Neuronal stem cell (in vitro differentiated cells): ENCODE measurements around the gene ZCRB1.
"Not testable (repeated sequence)": the region's sequence is repeated elsewhere in the genome, so short reads cannot be mapped to it uniquely, and the experiment has no call there.

Experiments
- DNase-seq: peaks from one replicate; pipeline ENCODE4 v3.0.0-alpha.2; 2013; ENCODE audit warnings: low spot score
- H2AFZ ChIP-seq: one replicate; pipeline ENCODE4 v1.6.1; 2013; ENCODE audit warnings: mild to moderate bottlenecking, low read length, inconsistent platforms
- H2AK5ac ChIP-seq: 2 replicates; pipeline ENCODE4 v1.6.1; 2013; ENCODE audit warnings: low read depth, mild to moderate bottlenecking, inconsistent platforms, low read length, moderate library complexity, mixed read lengths
- H2BK120ac ChIP-seq: 2 replicates; pipeline ENCODE4 v1.6.1; 2013; ENCODE audit warnings: low read depth, mild to moderate bottlenecking, inconsistent platforms, low read length, moderate library complexity, mixed read lengths
- H2BK12ac ChIP-seq: one replicate; pipeline ENCODE4 v1.6.1; 2013; ENCODE audit warnings: low read length, inconsistent platforms
- H2BK15ac ChIP-seq: 2 replicates; pipeline ENCODE4 v1.6.1; 2013; ENCODE audit warnings: mild to moderate bottlenecking, low read length, inconsistent platforms, mixed read lengths
- H2BK5ac ChIP-seq: one replicate; pipeline ENCODE4 v1.6.1; 2013; ENCODE audit warnings: inconsistent platforms, mild to moderate bottlenecking, low read length, moderate library complexity
- H3K14ac ChIP-seq: one replicate; pipeline ENCODE4 v1.6.1; 2013; ENCODE audit warnings: low read length, inconsistent platforms
- H3K18ac ChIP-seq: 2 replicates; pipeline ENCODE4 v1.6.1; 2013; ENCODE audit warnings: low read length, inconsistent platforms
- H3K23ac ChIP-seq: 2 replicates; pipeline ENCODE4 v1.6.1; 2013; ENCODE audit warnings: low read depth, mild to moderate bottlenecking, mixed read lengths, low read length, inconsistent platforms; ENCODE audit not compliant: poor library complexity
- H3K27ac ChIP-seq: replicated peaks from 3 replicates; pipeline ENCODE4 v1.5.1; 2013; ENCODE audit warnings: low read length, inconsistent platforms
- H3K27me3 ChIP-seq, 3 experiments: 2 replicates each; pipeline ENCODE4 v1.6.1; 2013; ENCODE audit warnings: low read length in 3 of 3, mild to moderate bottlenecking in 2 of 3, inconsistent platforms in 1 of 3, low read depth in 1 of 3, mixed read lengths in 1 of 3, moderate library complexity in 1 of 3; ENCODE audit not compliant: control insufficient read depth in 3 of 3, insufficient read depth in 3 of 3
- H3K36me3 ChIP-seq, 2 donors: replicated peaks in 1 of 2; 2 replicates each; pipeline ENCODE4 v1.6.1; 2013; ENCODE audit warnings: low read length in 2 of 2; ENCODE audit not compliant: control insufficient read depth in 2 of 2, insufficient read depth in 2 of 2
- H3K4ac ChIP-seq: 2 replicates; pipeline ENCODE4 v1.6.1; 2013; ENCODE audit warnings: inconsistent platforms, mild to moderate bottlenecking, low read length, moderate library complexity
- H3K4me1 ChIP-seq, 2 donors: 1 replicate in 1 of 2; 2 replicates in 1 of 2; pipeline ENCODE4 v1.6.1; 2013; ENCODE audit warnings: low read length in 2 of 2, low read depth in 1 of 2; ENCODE audit not compliant: control insufficient read depth in 2 of 2, insufficient read depth in 1 of 2
- H3K4me2 ChIP-seq: one replicate; pipeline ENCODE4 v1.6.1; 2013; ENCODE audit warnings: mild to moderate bottlenecking, low read length, inconsistent platforms; ENCODE audit not compliant: insufficient read depth, poor library complexity, severe bottlenecking
- H3K4me3 ChIP-seq, 2 donors: 2 replicates each; pipeline ENCODE4 v1.5.1; 2013; ENCODE audit warnings: low read length in 2 of 2, mild to moderate bottlenecking in 2 of 2, inconsistent platforms in 1 of 2, moderate library complexity in 1 of 2
- H3K79me1 ChIP-seq: one replicate; pipeline ENCODE4 v1.6.1; 2013; ENCODE audit warnings: low read depth, mild to moderate bottlenecking, inconsistent platforms, low read length, moderate library complexity
- H3K9ac ChIP-seq: one replicate; pipeline ENCODE4 v1.6.1; 2013; ENCODE audit warnings: mild to moderate bottlenecking, low read depth, low read length, inconsistent platforms; ENCODE audit not compliant: poor library complexity
- H3K9me3 ChIP-seq, 2 donors: replicated peaks in 1 of 2; 2 replicates each; pipeline versions ENCODE3 to v1.6.1; 2013; ENCODE audit warnings: low read length in 2 of 2, mild to moderate bottlenecking in 2 of 2, inconsistent platforms in 1 of 2, low read depth in 1 of 2, mixed read lengths in 1 of 2, moderate library complexity in 1 of 2; ENCODE audit not compliant: control insufficient read depth in 2 of 2, insufficient read depth in 1 of 2
- H4K8ac ChIP-seq: one replicate; pipeline ENCODE4 v1.6.1; 2013; ENCODE audit warnings: low read depth, mild to moderate bottlenecking, inconsistent platforms, low read length, moderate library complexity
- H4K91ac ChIP-seq: one replicate; pipeline ENCODE4 v1.6.1; 2013; ENCODE audit warnings: low read length, low read depth, mild to moderate bottlenecking, inconsistent platforms; ENCODE audit not compliant: poor library complexity
- WGBS, 2 donors: extraction: QIAGEN DNeasy Blood & Tissue Kit; methylation state at CpG; one replicate each; pipeline ENCODE4 v1.1.7; 2013; ENCODE audit warnings: missing lambda C conversion rate in 2 of 2, mixed read lengths in 1 of 2; ENCODE audit not compliant: insufficient read length in 2 of 2, insufficient replicate concordance in 1 of 2; ENCODE audit errors: extremely low coverage in 2 of 2; 5-methylcytosine and 5-hydroxymethylcytosine counted together

Gene ZCRB1

DNA sequence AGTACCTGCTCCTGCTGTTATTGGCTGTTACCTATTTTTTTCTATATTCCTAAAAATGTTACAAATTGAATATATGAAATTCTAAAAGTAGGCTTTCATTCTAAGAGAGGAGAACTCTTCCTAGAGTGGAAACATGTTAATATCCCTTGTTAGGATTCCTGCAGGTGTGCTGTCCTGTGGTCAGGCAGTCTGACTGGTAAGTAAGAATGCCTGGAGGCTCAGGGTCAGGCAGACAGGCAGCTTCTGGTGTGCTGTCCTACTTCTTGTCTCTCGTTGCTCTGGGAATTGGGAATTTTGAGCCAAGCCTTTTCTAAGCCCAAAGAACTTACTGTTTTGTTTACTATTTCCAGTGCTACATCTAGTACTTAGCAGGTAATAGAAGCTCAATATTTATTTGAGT lies 10.4 kb upstream of the ZCRB1 start:
- Histone ChIP-seq H3K4ac (no peak overlapping the region), H3K18ac (no peak overlapping the region), H4K91ac (no peak overlapping the region), H2BK15ac (no peak overlapping the region), H3K79me1 (no peaks in the 10 kb centered on the region), H2BK5ac (no peak overlapping the region), H3K4me1 (no peaks in the 10 kb centered on the region), H2AK5ac (no peak overlapping the region), H2BK120ac (no peak overlapping the region), H4K8ac (no peak overlapping the region), H3K9me3 (no peaks in the 10 kb centered on the region), H3K4me2 (no peak overlapping the region), H2BK12ac (no peak overlapping the region), H3K27me3 (no peaks in the 10 kb centered on the region), H3K23ac (no peak overlapping the region), H3K9ac (no peak overlapping the region), H2AFZ (no peak overlapping the region), H3K4me3 (no peak overlapping the region), H3K14ac (no peak overlapping the region), H3K36me3 (peaks cover 3 to 56% of the 10 kb centered on the region in 2 donors), H3K27ac (no peak overlapping the region)
- no peak for DNase-seq
- no CpG with 5 or more reads among the region's 1 CpG for WGBS, 2 donors

DNA sequence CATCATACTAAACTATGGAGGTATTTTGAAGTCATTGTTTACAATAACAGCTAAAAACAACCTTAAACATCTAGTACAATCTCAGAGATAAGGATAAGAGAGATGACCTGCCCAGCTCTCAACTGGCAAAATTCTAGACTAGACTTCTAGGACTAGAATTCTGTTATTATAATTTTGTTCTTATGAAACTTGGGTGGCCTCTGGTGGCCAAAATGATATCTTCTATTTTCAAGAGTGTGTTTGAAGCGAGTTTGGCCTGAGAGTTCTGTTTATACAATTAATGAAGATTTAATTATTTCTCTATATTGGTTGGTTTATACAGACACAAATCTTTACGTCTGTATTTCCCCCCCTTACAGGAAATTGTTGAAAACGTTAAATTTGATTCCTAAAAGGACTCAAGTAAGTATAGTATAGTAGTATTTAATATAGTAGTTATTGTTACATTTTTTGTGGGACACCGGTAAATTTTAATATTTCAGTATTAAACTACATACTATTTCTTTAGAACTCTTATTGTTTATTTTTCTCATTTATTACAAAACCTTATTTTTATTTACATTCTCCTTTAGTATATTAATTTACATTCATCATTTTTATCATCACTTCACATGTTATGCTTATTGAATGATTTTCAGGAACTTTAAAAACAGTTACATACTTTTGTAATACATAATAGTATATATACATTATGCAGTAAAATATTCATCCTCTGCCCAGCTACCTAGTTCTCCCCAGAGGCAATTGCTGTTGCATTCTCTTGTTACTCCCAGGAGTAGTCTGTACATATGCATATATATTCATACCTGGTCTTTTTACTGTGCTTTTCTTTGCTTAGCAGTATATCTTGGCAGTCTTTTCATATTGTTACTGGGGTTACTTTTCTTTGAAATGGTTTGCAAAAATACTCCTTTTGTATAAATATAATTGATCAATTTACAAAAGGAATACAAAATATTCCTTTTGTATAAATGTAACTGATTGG lies 6.7 kb upstream of the ZCRB1 start:
- no CpG with 5 or more reads among the region's 4 CpGs for WGBS, 2 donors
- no peak overlapping the region for H2BK120ac ChIP-seq
- H3K9ac ChIP-seq, result no peak overlapping the region
- H2BK5ac ChIP-seq, result no peak overlapping the region
- no peak overlapping the region for H3K18ac ChIP-seq
- H3K4me3 ChIP-seq, result no peak overlapping the region
- no peak overlapping the region for H3K4ac ChIP-seq
- H3K79me1 ChIP-seq, result no peaks in the 10 kb centered on the region
- H3K27ac ChIP-seq, result no peak overlapping the region
- H2BK12ac ChIP-seq, result no peak overlapping the region
- H2AFZ ChIP-seq, result no peak overlapping the region
- no peak overlapping the region for H2AK5ac ChIP-seq
- no peaks in the 10 kb centered on the region for H3K9me3 ChIP-seq
- no peak overlapping the region for H3K23ac ChIP-seq
- no peak overlapping the region for H4K91ac ChIP-seq
- H3K4me1 ChIP-seq, result peaks cover 0 to 1% of the 10 kb centered on the region in 2 donors
- H3K27me3 ChIP-seq, result no peaks in the 10 kb centered on the region
- DNase-seq, result no peak
- no peak overlapping the region for H3K14ac ChIP-seq
- H2BK15ac ChIP-seq, result no peak overlapping the region
- peaks cover 2 to 36% of the 10 kb centered on the region in 2 donors for H3K36me3 ChIP-seq
- no peak overlapping the region for H3K4me2 ChIP-seq
- H4K8ac ChIP-seq, result no peak overlapping the region

DNA sequence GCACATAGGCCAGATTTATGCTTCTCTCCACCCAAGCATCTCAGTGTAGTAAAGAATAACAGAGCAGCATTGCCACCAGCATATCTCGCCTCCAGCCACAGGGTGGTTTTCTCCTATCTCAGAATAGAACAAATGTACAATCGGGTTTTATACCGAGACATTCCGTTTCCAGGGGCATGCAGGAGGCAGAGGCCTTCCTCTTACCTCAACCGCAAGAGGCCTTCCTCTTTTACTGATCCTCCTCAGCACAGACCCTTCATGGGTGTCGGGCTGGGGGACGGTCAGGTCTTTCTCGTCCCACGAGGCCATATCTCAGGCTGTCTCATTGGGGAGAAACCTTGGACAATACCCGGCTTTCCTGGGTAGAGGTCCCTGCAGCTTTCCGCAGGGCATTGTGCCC lies 4.2 kb upstream of the ZCRB1 start:
- not testable (repeated sequence) for H2BK12ac ChIP-seq, H4K8ac ChIP-seq, H3K23ac ChIP-seq, H3K9ac ChIP-seq, H3K9me3 ChIP-seq, H3K4me2 ChIP-seq, H2AK5ac ChIP-seq, H3K14ac ChIP-seq, H3K79me1 ChIP-seq, H2BK15ac ChIP-seq, H3K4ac ChIP-seq, H3K4me3 ChIP-seq, H4K91ac ChIP-seq, H2BK5ac ChIP-seq, H2AFZ ChIP-seq, H3K27me3 ChIP-seq, H3K27ac ChIP-seq, H3K18ac ChIP-seq, H3K4me1 ChIP-seq, H2BK120ac ChIP-seq, DNase-seq
- no CpG with 5 or more reads among the region's 11 CpGs for WGBS, 2 donors
- H3K36me3 ChIP-seq, result peaks cover 0 to 17% of the 10 kb centered on the region in 2 donors

DNA sequence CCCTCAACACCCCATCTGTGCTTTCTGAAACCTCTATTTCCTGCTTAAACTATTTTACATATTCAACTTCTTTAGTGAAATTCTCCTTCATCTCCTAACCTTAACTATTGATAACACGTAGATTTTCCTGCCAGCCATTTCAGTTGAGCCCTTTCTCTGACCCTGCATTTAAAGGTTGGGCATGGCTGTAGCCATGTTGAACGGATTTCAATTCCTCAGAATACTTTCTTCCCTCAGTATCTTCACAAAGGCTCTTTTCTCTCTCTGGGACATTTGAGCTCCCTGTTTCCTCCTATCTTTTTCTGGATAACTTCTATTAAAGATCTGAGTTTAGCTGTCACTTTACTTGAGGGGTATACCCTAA lies 1.3 kb upstream of the ZCRB1 start:
- H3K27ac ChIP-seq, result no peak overlapping the region
- H3K4me1 ChIP-seq, result peaks cover 6 to 13% of the 10 kb centered on the region in 2 donors
- no peaks in the 10 kb centered on the region for H3K9me3 ChIP-seq
- H3K23ac ChIP-seq, result no peak overlapping the region
- H2BK120ac ChIP-seq, result no peak overlapping the region
- H3K4me2 ChIP-seq, result peak overlapping the region; percentile 70
- no peak overlapping the region for H2BK5ac ChIP-seq
- WGBS, 2 donors, result no CpG with 5 or more reads among the region's 2 CpGs
- no peak overlapping the region for H4K91ac ChIP-seq
- no peak overlapping the region for H2BK15ac ChIP-seq
- H2BK12ac ChIP-seq, result no peak overlapping the region
- peaks cover 2 to 40% of the 10 kb centered on the region in 2 donors for H3K36me3 ChIP-seq
- H4K8ac ChIP-seq, result no peak overlapping the region
- no peak overlapping the region for H3K14ac ChIP-seq
- no peak overlapping the region for H2AK5ac ChIP-seq
- no peaks in the 10 kb centered on the region for H3K27me3 ChIP-seq
- no peaks in the 10 kb centered on the region for H3K79me1 ChIP-seq
- no peak for DNase-seq
- H3K4me3 ChIP-seq, result peak overlapping the region in 1 of 2 donors; percentile 80
- H3K9ac ChIP-seq, result no peak overlapping the region
- no peak overlapping the region for H3K4ac ChIP-seq
- no peak overlapping the region for H3K18ac ChIP-seq
- H2AFZ ChIP-seq, result no peak overlapping the region
